ENCODE measurements around the gene MYO10.

MYO10 gene

GRCh38 chr5:16899171-16899570 is 36.9 kb downstream of the MYO10 start:
- no peak for TF ChIP-seq EP300 (IDR thresholded peaks at IDR 0.05; ENCODE audit: borderline replicate concordance)
- no peak for TF ChIP-seq EGR1 (IDR thresholded peaks at IDR 0.05)
- no peak for TF ChIP-seq RAD21 (IDR thresholded peaks at IDR 0.05; ENCODE audit: low read depth)
- no peak for TF ChIP-seq CREB1 (IDR thresholded peaks at IDR 0.05; ENCODE audit: low read depth)
- TF ChIP-seq YY1 (IDR thresholded peaks at IDR 0.05; ENCODE audit: low read depth): no peak
- no peak for TF ChIP-seq USF1 (IDR thresholded peaks at IDR 0.05)
- no peak for TF ChIP-seq TEAD4 (IDR thresholded peaks at IDR 0.05)

- TF ChIP-seq ZBTB7A (IDR thresholded peaks at IDR 0.05; ENCODE audit: low read depth) (no peak), USF1 (IDR thresholded peaks at IDR 0.05) (no peak)
Observed at GRCh38 chr5:16897800-16898199, 38.3 kb downstream of the MYO10 start.

GRCh38 chr5:16897284-16897704 is 38.8 kb downstream of the MYO10 start:
- no peak for TF ChIP-seq EGR1 (IDR thresholded peaks at IDR 0.05)
- no peak for TF ChIP-seq EP300 (IDR thresholded peaks at IDR 0.05; ENCODE audit: borderline replicate concordance)
- no peak for TF ChIP-seq MAX (IDR thresholded peaks at IDR 0.05)
- no peak for TF ChIP-seq USF1 (IDR thresholded peaks at IDR 0.05)
- TF ChIP-seq ZBTB7A (IDR thresholded peaks at IDR 0.05; ENCODE audit: low read depth): no peak
- TF ChIP-seq CEBPB (IDR thresholded peaks at IDR 0.05): no peak
- no peak for TF ChIP-seq NFIC (IDR thresholded peaks at IDR 0.05)
- TF ChIP-seq TEAD4 (IDR thresholded peaks at IDR 0.05): no peak

GRCh38 chr5:16896767-16897166 is 39.3 kb downstream of the MYO10 start:
- no peak for TF ChIP-seq MAX (IDR thresholded peaks at IDR 0.05)
- TF ChIP-seq CREB1 (IDR thresholded peaks at IDR 0.05; ENCODE audit: low read depth): no peak
- no peak for TF ChIP-seq RAD21 (IDR thresholded peaks at IDR 0.05; ENCODE audit: low read depth)
- no peak for TF ChIP-seq ZBTB7A (IDR thresholded peaks at IDR 0.05; ENCODE audit: low read depth)
- TF ChIP-seq TCF12 (IDR thresholded peaks at IDR 0.05; ENCODE audit: low read depth): no peak
- no peak for TF ChIP-seq YY1 (IDR thresholded peaks at IDR 0.05; ENCODE audit: low read depth)
- TF ChIP-seq REST (IDR thresholded peaks at IDR 0.05; ENCODE audit: low read depth): no peak
- TF ChIP-seq FOXM1 (IDR thresholded peaks at IDR 0.05; ENCODE audit: borderline replicate concordance, low read depth): no peak
- no peak for TF ChIP-seq EP300 (IDR thresholded peaks at IDR 0.05; ENCODE audit: borderline replicate concordance)
- no peak for TF ChIP-seq EGR1 (IDR thresholded peaks at IDR 0.05)
- TF ChIP-seq USF1 (IDR thresholded peaks at IDR 0.05): no peak
- TF ChIP-seq TEAD4 (IDR thresholded peaks at IDR 0.05): no peak

GRCh38 chr5:16894236-16895057 is 41.6 kb downstream of the MYO10 start:
- TF ChIP-seq FOXM1 (IDR thresholded peaks at IDR 0.05; ENCODE audit: borderline replicate concordance, low read depth) (no peak), MAX (IDR thresholded peaks at IDR 0.05) (peak; percentile 56; the same call in 1 of the 2 replicates), TCF12 (IDR thresholded peaks at IDR 0.05; ENCODE audit: low read depth) (peak; percentile 69; the same call in 1 of the 2 replicates), CEBPB (IDR thresholded peaks at IDR 0.05) (no peak), REST (IDR thresholded peaks at IDR 0.05; ENCODE audit: low read depth) (no peak), CREB1 (IDR thresholded peaks at IDR 0.05; ENCODE audit: low read depth) (no peak), ZBTB7A (IDR thresholded peaks at IDR 0.05; ENCODE audit: low read depth) (no peak), EGR1 (IDR thresholded peaks at IDR 0.05) (no peak), EP300 (IDR thresholded peaks at IDR 0.05; ENCODE audit: borderline replicate concordance) (peak; percentile 63; the same call in 1 of the 2 replicates), USF1 (IDR thresholded peaks at IDR 0.05) (no peak), TAF1 (IDR thresholded peaks at IDR 0.05; ENCODE audit: low read depth) (no peak), NFIC (IDR thresholded peaks at IDR 0.05) (peak; percentile 83), TEAD4 (IDR thresholded peaks at IDR 0.05) (peak; percentile 50; the same call in 1 of the 2 replicates), RAD21 (IDR thresholded peaks at IDR 0.05; ENCODE audit: low read depth) (no peak), YY1 (IDR thresholded peaks at IDR 0.05; ENCODE audit: low read depth) (no peak)
